Upper lobe of left lung (tissue), 6 donors: ENCODE data around the gene EXOC3. TPM values are rescaled to one million over a fixed set of nuclear protein-coding genes. Genes with fewer than 3 reads are reported as not detected.
A peak's percentile ranks its signal among the peaks of the same experiment; 100 is the strongest.

ENCODE experiments used
- ATAC-seq, 2 donors: fragments of 200-7000 bp; cut with Tn5 transposase; one replicate each; pipeline ENCODE4 v1.9.1; 2022; ENCODE audit warnings: mild to moderate bottlenecking in 2 of 2, moderate library complexity in 2 of 2; ENCODE audit not compliant: low FRiP score in 2 of 2
- DNase-seq, 2 donors: peaks; one replicate each; pipeline ENCODE4 v3.0.0-alpha.2; 2019 to 2020
- H3K27ac ChIP-seq, 4 donors: fragments of 200-600 bp; sonication (generic); one replicate each; pipeline ENCODE4 v1.5.1; 2016 to 2019
- H3K27me3 ChIP-seq, 4 donors: fragments of 200-600 bp; sonication (generic); one replicate each; pipeline ENCODE4 v1.5.1; 2017 to 2019
- H3K36me3 ChIP-seq, 4 donors: fragments of 200-600 bp; sonication (generic); one replicate each; pipeline ENCODE4 v1.5.1; 2016 to 2019
- H3K4me1 ChIP-seq, 4 donors: fragments of 200-600 bp; sonication (generic); one replicate each; pipeline ENCODE4 v1.5.1; 2018 to 2019
- H3K4me3 ChIP-seq, 4 donors: fragments of 200-600 bp; sonication (generic); one replicate each; pipeline ENCODE4 v1.5.1; 2017 to 2019; ENCODE audit warnings: mild to moderate bottlenecking in 2 of 4, moderate library complexity in 1 of 4
- H3K9me3 ChIP-seq, 4 donors: fragments of 200-600 bp; sonication (generic); one replicate each; pipeline ENCODE4 v1.5.1; 2018 to 2019
- CTCF ChIP-seq, 6 experiments: fragments of 450-650 bp in 4 of 6; fragments of 200-600 bp in 2 of 6; sonication (generic) in 2 of 6; IDR thresholded peaks; one replicate each; pipeline ENCODE4 v1.5.1; 2016 to 2019; ENCODE audit warnings: antibody characterized with exemption in 6 of 6
- EP300 ChIP-seq, 4 donors: sonication (generic); formaldehyde crosslinking; IDR thresholded peaks; one replicate each; pipeline ENCODE4 v1.5.1; 2017; ENCODE audit warnings: antibody characterized with exemption in 4 of 4, control low read depth in 2 of 4
- POLR2A ChIP-seq, 4 donors: fragments of 450-650 bp; IDR thresholded peaks; one replicate each; pipeline ENCODE4 v1.5.1; 2016 to 2017; ENCODE audit warnings: antibody characterized with exemption in 4 of 4, mild to moderate bottlenecking in 2 of 4
- POLR2AphosphoS5 ChIP-seq, 2 donors: sonication (generic); formaldehyde crosslinking; IDR thresholded peaks; one replicate each; pipeline ENCODE4 v1.5.1; 2017; ENCODE audit warnings: antibody characterized with exemption in 2 of 2
- WGBS, 2 donors: methylation state at CpG; one replicate each; pipeline ENCODE4 v1.1.5; 2017 to 2018; 5-methylcytosine and 5-hydroxymethylcytosine counted together
- total RNA-seq, 6 donors: library from RNA; depleted of rRNA in 4 of 6; stranded (reverse); fragments of >200 nt in 4 of 6; gene quantifications; one replicate each; pipeline versions ENCODE4 v1.1.0 to v1.2.1, GENCODE V29; 2016 to 2021
- donor health status: DM: no; HTN: no; CAD: no; lungs with moderate emphysema.
- donor health status: DM: no; HTN: yes; CAD: no; lungs with severe emphysema.

EXOC3 gene
- total RNA-seq, 6 donors from 2014 or later = 43.6 to 149 (median 64.5) TPM

GRCh38 chr5:468401-468800 lies 25.4 kb downstream of the EXOC3 start:
- Histone ChIP-seq H3K36me3 (peaks cover 10 to 50% (median 30%) of the 10 kb centered on the region in 4 donors), H3K4me3 (no peak overlapping the region)
- DNase-seq = no peak

GRCh38 chr5:469752-470483 lies 26.9 kb downstream of the EXOC3 start:
- TF ChIP-seq POLR2A (IDR thresholded peaks at IDR 0.05) (no peak), CTCF (IDR thresholded peaks at IDR 0.05) (no peak), EP300 (IDR thresholded peaks at IDR 0.05) (no peak), POLR2AphosphoS5 (IDR thresholded peaks at IDR 0.05) (no peak)
- WGBS, 2 donors = 88 to 89% methylated on average over 19 of the region's 19 CpGs
- no peak overlapping the region for H3K27ac ChIP-seq
- H3K4me1 ChIP-seq = peaks cover 16 to 36% (median 24%) of the 10 kb centered on the region in 4 donors
- ATAC-seq (no peak), DNase-seq (no peak)
- no peaks in the 10 kb centered on the region for H3K9me3 ChIP-seq
- peaks cover 0 to 35% (median 19%) of the 10 kb centered on the region in 4 donors for H3K36me3 ChIP-seq
- H3K4me3 ChIP-seq = no peak overlapping the region
- peaks cover 0 to 3% (median 0%) of the 10 kb centered on the region in 4 donors for H3K27me3 ChIP-seq

More at GRCh38 chr5:468401-468800, 25.4 kb downstream of the EXOC3 start:
- Histone ChIP-seq H3K4me1 (peaks cover 10 to 21% (median 15%) of the 10 kb centered on the region in 4 donors), H3K27ac (no peak overlapping the region), H3K27me3 (no peaks in the 10 kb centered on the region), H3K9me3 (no peaks in the 10 kb centered on the region)
- ATAC-seq = no peak
- 90 to 92% methylated on average over 4 to 5 of the region's 6 CpGs for WGBS, 2 donors
- TF ChIP-seq EP300 (IDR thresholded peaks at IDR 0.05) (no peak), POLR2A (IDR thresholded peaks at IDR 0.05) (no peak), CTCF (IDR thresholded peaks at IDR 0.05) (no peak), POLR2AphosphoS5 (IDR thresholded peaks at IDR 0.05) (no peak)

GRCh38 chr5:470961-471749 lies 28.2 kb downstream of the EXOC3 start:
- TF ChIP-seq POLR2AphosphoS5 (IDR thresholded peaks at IDR 0.05) (no peak), EP300 (IDR thresholded peaks at IDR 0.05) (no peak), CTCF (IDR thresholded peaks at IDR 0.05) (no peak), POLR2A (IDR thresholded peaks at IDR 0.05) (no peak)
- peaks cover 0 to 13% (median 4%) of the 10 kb centered on the region in 4 donors for H3K27me3 ChIP-seq
- H3K9me3 ChIP-seq = no peaks in the 10 kb centered on the region
- DNase-seq (peak in 1 of 2 donors; percentile 68), ATAC-seq (no peak)
- peaks cover 0 to 23% (median 6%) of the 10 kb centered on the region in 4 donors for H3K36me3 ChIP-seq
- peak overlapping the region in 1 of 4 donors; percentile 63 for H3K27ac ChIP-seq
- peaks cover 20 to 40% (median 29%) of the 10 kb centered on the region in 4 donors for H3K4me1 ChIP-seq
- WGBS, 2 donors = 92 to 93% methylated on average over 24 to 31 of the region's 31 CpGs
- peak overlapping the region in 1 of 4 donors; percentile 100 for H3K4me3 ChIP-seq

- 56 to 68% methylated on average over 5 to 6 of the region's 6 CpGs for WGBS, 2 donors
- H3K4me3 ChIP-seq = peak overlapping the region in 3 of 4 donors; percentile 98 to 100 (median 99)
- H3K27me3 ChIP-seq = peaks cover 0 to 18% (median 7%) of the 10 kb centered on the region in 4 donors
- no peak for TF ChIP-seq POLR2AphosphoS5 (IDR thresholded peaks at IDR 0.05)
- H3K4me1 ChIP-seq = peaks cover 20 to 40% (median 29%) of the 10 kb centered on the region in 4 donors
- no peak for ATAC-seq
- H3K36me3 ChIP-seq = peaks cover 0 to 18% (median 4%) of the 10 kb centered on the region in 4 donors
- H3K27ac ChIP-seq = peak overlapping the region in 3 of 4 donors; percentile 62 to 85 (median 63)
- no peaks in the 10 kb centered on the region for H3K9me3 ChIP-seq
- no peak for DNase-seq
These were observed 28.7 kb downstream of the EXOC3 start for GRCh38 chr5:471750-472058.

- Histone ChIP-seq H3K27ac (peak overlapping the region; percentile 62 to 85 (median 68)), H3K4me3 (peak overlapping the region; percentile 22 to 100 (median 98)), H3K36me3 (peaks cover 0 to 13% (median 1%) of the 10 kb centered on the region in 4 donors), H3K27me3 (peaks cover 0 to 21% (median 10%) of the 10 kb centered on the region in 4 donors), H3K9me3 (no peaks in the 10 kb centered on the region), H3K4me1 (peaks cover 20 to 40% (median 29%) of the 10 kb centered on the region in 4 donors)
- peak in 1 of 2 donors; percentile 89 for DNase-seq
- TF ChIP-seq CTCF (IDR thresholded peaks at IDR 0.05) (no peak), POLR2AphosphoS5 (IDR thresholded peaks at IDR 0.05) (no peak), EP300 (IDR thresholded peaks at IDR 0.05) (no peak), POLR2A (IDR thresholded peaks at IDR 0.05) (no peak)
- peak in 1 of 2 donors; percentile 31 for ATAC-seq
- WGBS, 2 donors = 4 to 63% methylated on average over 9 to 18 of the region's 30 CpGs
These were observed 29.2 kb downstream of the EXOC3 start for GRCh38 chr5:472076-472655.
